ENCODE data around the gene TSPAN4. TPM values are rescaled to one million over a fixed set of nuclear protein-coding genes. Genes with fewer than 3 reads are reported as not detected.

Gene TSPAN4
- total and polyA plus RNA-seq, 10 of the 15 experiments (the other 5 are each of a cell fraction or from before 2014, with no cell fraction given): 0.37 to 14.0 (median 8.5) TPM; not detected in 1

- no peak overlapping the region for H2AFZ ChIP-seq (ENCODE audit: control insufficient read depth, low read depth, low read length)
- 92% methylated on average over 12 of the region's 12 CpGs for WGBS (ENCODE audit: insufficient coverage, insufficient replicate concordance, low lambda C conversion rate, missing lambda C conversion rate)
- no peaks in the 10 kb centered on the region for H3K4me1 ChIP-seq (ENCODE audit: control insufficient read depth, insufficient read depth, low read length)
- DNase-seq (ENCODE audit: low read depth, low spot score) (no peak), FAIRE-seq (no peak), ATAC-seq (no peak)
- H3K9me3 ChIP-seq (replicated peaks; ENCODE audit: control insufficient read depth, insufficient read depth, low read length): no peaks in the 10 kb centered on the region
- H3K4me3 ChIP-seq: no peak overlapping the region
- H3K27ac ChIP-seq (ENCODE audit: control insufficient read depth, insufficient read depth): no peak overlapping the region
- in situ Hi-C loops (cut with MboI) (no loop called here), intact Hi-C loops (cut with micrococcal nuclease; ENCODE audit: unreplicated experiment) (no loop called here)
- H3K9ac ChIP-seq (ENCODE audit: control insufficient read depth, insufficient read depth, low read length): no peak overlapping the region
- peaks cover 0 to 1% of the 10 kb centered on the region in 2 experiments; a peak in 1 of 4 replicates for H3K36me3 ChIP-seq (ENCODE audit: control insufficient read depth in 2 of 2, insufficient read depth in 2 of 2, low read length in 1 of 2)
- RAD21 ChIA-PET (ENCODE audit: unreplicated experiment): no interaction called here
- SMC1A ChIA-PET (ENCODE audit: uncharacterized antibody, unreplicated experiment): no interaction called here
- no peak overlapping the region for H3K4me2 ChIP-seq (ENCODE audit: control insufficient read depth, insufficient read depth)
- no peak for TF ChIP-seq CHD1 (IDR thresholded peaks at IDR 0.05; ENCODE audit: low read depth, low read length)
- TF ChIP-seq GATAD2B (conservative IDR thresholded peaks at IDR 0.05; ENCODE audit: low read depth): no peak
- TF ChIP-seq ZBTB33 (IDR thresholded peaks at IDR 0.05): no peak
- TF ChIP-seq ZNF384 (IDR thresholded peaks at IDR 0.05; ENCODE audit: borderline replicate concordance, low read depth, low read length): no peak
- POLR2A ChIA-PET: no interaction called here
- BruUV-seq (replicated peaks): no TSS peak
- CTCF ChIA-PET: no interaction called here
- H3K27me3 ChIP-seq (replicated peaks in 1 of 2; ENCODE audit: control insufficient read depth in 2 of 2, insufficient read depth in 2 of 2, low read length in 1 of 2): no peaks in the 10 kb centered on the region
- no peaks in the 10 kb centered on the region for H4K20me1 ChIP-seq (ENCODE audit: control insufficient read depth, insufficient read depth)
- no peaks in the 10 kb centered on the region for H3K79me2 ChIP-seq (ENCODE audit: control insufficient read depth, insufficient read depth, low read length)
Observed at GRCh38 chr11:876545-876944, 33.9 kb downstream of the TSPAN4 start.

- no peaks in the 10 kb centered on the region for H3K27me3 ChIP-seq (replicated peaks in 1 of 2; ENCODE audit: control insufficient read depth in 2 of 2, insufficient read depth in 2 of 2, low read length in 1 of 2)
- H3K27ac ChIP-seq (ENCODE audit: control insufficient read depth, insufficient read depth): no peak overlapping the region
- no peaks in the 10 kb centered on the region for H4K20me1 ChIP-seq (ENCODE audit: control insufficient read depth, insufficient read depth)
- no peak overlapping the region for H3K9ac ChIP-seq (ENCODE audit: control insufficient read depth, insufficient read depth, low read length)
- peaks cover 0 to 1% of the 10 kb centered on the region in 2 experiments; a peak in 1 of 4 replicates for H3K36me3 ChIP-seq (ENCODE audit: control insufficient read depth in 2 of 2, insufficient read depth in 2 of 2, low read length in 1 of 2)
- POLR2A ChIA-PET: no interaction called here
- CTCF ChIA-PET: no interaction called here
- no peaks in the 10 kb centered on the region for H3K4me1 ChIP-seq (ENCODE audit: control insufficient read depth, insufficient read depth, low read length)
- RAD21 ChIA-PET (ENCODE audit: unreplicated experiment): no interaction called here
- no peak overlapping the region for H3K4me3 ChIP-seq
- ATAC-seq (peak; percentile 46), DNase-seq (ENCODE audit: low read depth, low spot score) (no peak), FAIRE-seq (no peak)
- in situ Hi-C loops (cut with MboI) (no loop called here), intact Hi-C loops (cut with micrococcal nuclease; ENCODE audit: unreplicated experiment) (no loop called here)
- no TSS peak for BruUV-seq (replicated peaks)
- H3K9me3 ChIP-seq (replicated peaks; ENCODE audit: control insufficient read depth, insufficient read depth, low read length): no peaks in the 10 kb centered on the region
- H3K79me2 ChIP-seq (ENCODE audit: control insufficient read depth, insufficient read depth, low read length): no peaks in the 10 kb centered on the region
- no peak overlapping the region for H2AFZ ChIP-seq (ENCODE audit: control insufficient read depth, low read depth, low read length)
- H3K4me2 ChIP-seq (ENCODE audit: control insufficient read depth, insufficient read depth): no peak overlapping the region
- SMC1A ChIA-PET (ENCODE audit: uncharacterized antibody, unreplicated experiment): no interaction called here
- WGBS (ENCODE audit: insufficient coverage, insufficient replicate concordance, low lambda C conversion rate, missing lambda C conversion rate): 93% methylated on average over 8 of the region's 11 CpGs
- TF ChIP-seq BRCA1 (IDR thresholded peaks at IDR 0.05; ENCODE audit: low read depth, low read length) (no peak), ZBTB11 (CRISPR knock-in tag; IDR thresholded peaks at IDR 0.05) (no peak), NFXL1 (IDR thresholded peaks at IDR 0.05; ENCODE audit: borderline replicate concordance) (no peak), SIX5 (IDR thresholded peaks at IDR 0.05; ENCODE audit: low read depth, low read length, severe bottlenecking) (no peak), BACH1 (IDR thresholded peaks at IDR 0.05; ENCODE audit: borderline replicate concordance) (no peak), FOXK2 (IDR thresholded peaks at IDR 0.05) (no peak), HDGF (IDR thresholded peaks at IDR 0.05) (no peak), RELA (IDR thresholded peaks at IDR 0.05; ENCODE audit: borderline replicate concordance, partially characterized antibody) (no peak), NRF1 (conservative IDR thresholded peaks at IDR 0.05; ENCODE audit: low read depth, low read length) (no peak), NFYA (IDR thresholded peaks at IDR 0.05; ENCODE audit: borderline replicate concordance, low read depth, low read length) (no peak), BCL11A (IDR thresholded peaks at IDR 0.05; ENCODE audit: low read depth, low read length) (no peak)
Observed at GRCh38 chr11:877565-877964, 34.9 kb downstream of the TSPAN4 start.
